Trophoblast cell (in vitro differentiated cells and primary cell): ENCODE measurements around the gene L3MBTL4.
A peak's percentile ranks its signal among the peaks of the same experiment; 100 is the strongest.

Experiments
- DNase-seq, 2 donors: peaks; one replicate each; pipeline ENCODE4 v3.0.0-alpha.2; 2016
- H2AFZ ChIP-seq: 2 replicates; pipeline ENCODE4 v1.6.1; 2013; ENCODE audit warnings: low read length, moderate library complexity, mild to moderate bottlenecking; ENCODE audit not compliant: insufficient read depth, poor library complexity
- H2AK5ac ChIP-seq: 2 replicates; pipeline ENCODE4 v1.6.1; 2013; ENCODE audit warnings: mild to moderate bottlenecking, low read length
- H2BK120ac ChIP-seq: 2 replicates; pipeline ENCODE4 v1.6.1; 2013; ENCODE audit warnings: low read length, mild to moderate bottlenecking, moderate library complexity; ENCODE audit not compliant: insufficient read depth, poor library complexity
- H2BK12ac ChIP-seq: 2 replicates; pipeline ENCODE4 v1.6.1; 2013; ENCODE audit warnings: mild to moderate bottlenecking, low read length, moderate library complexity
- H2BK5ac ChIP-seq: 2 replicates; pipeline ENCODE4 v1.6.1; 2013; ENCODE audit warnings: low read length, low read depth, moderate library complexity, mild to moderate bottlenecking; ENCODE audit not compliant: poor library complexity
- H3K14ac ChIP-seq: 2 replicates; pipeline ENCODE4 v1.6.1; 2013; ENCODE audit warnings: mild to moderate bottlenecking, low read length
- H3K18ac ChIP-seq: 2 replicates; pipeline ENCODE4 v1.6.1; 2013; ENCODE audit warnings: mild to moderate bottlenecking, low read length
- H3K23ac ChIP-seq: 2 replicates; pipeline ENCODE4 v1.6.1; 2013; ENCODE audit warnings: low read length
- H3K27ac ChIP-seq: 2 replicates; pipeline ENCODE4 v1.5.1; 2013; ENCODE audit warnings: low read depth, mild to moderate bottlenecking, inconsistent platforms, low read length, moderate library complexity
- H3K27me3 ChIP-seq: 2 replicates; pipeline ENCODE4 v1.6.1; 2013; ENCODE audit warnings: inconsistent platforms, mild to moderate bottlenecking, low read length, moderate library complexity; ENCODE audit not compliant: insufficient read depth
- H3K36me3 ChIP-seq, 2 experiments: 1 replicate in 1 of 2; 2 replicates in 1 of 2; pipeline ENCODE4 v1.6.1; 2013; ENCODE audit warnings: low read length in 2 of 2, mild to moderate bottlenecking in 2 of 2, moderate library complexity in 1 of 2; ENCODE audit not compliant: insufficient read depth in 2 of 2, control insufficient read depth in 1 of 2
- H3K4ac ChIP-seq: 2 replicates; pipeline ENCODE4 v1.6.1; 2013; ENCODE audit warnings: low read depth, mild to moderate bottlenecking, low read length, moderate library complexity
- H3K4me1 ChIP-seq, 2 experiments: 1 replicate in 1 of 2; 2 replicates in 1 of 2; pipeline ENCODE4 v1.6.1; 2013; ENCODE audit warnings: low read length in 2 of 2, mild to moderate bottlenecking in 2 of 2, moderate library complexity in 1 of 2; ENCODE audit not compliant: insufficient read depth in 2 of 2, control insufficient read depth in 1 of 2
- H3K4me2 ChIP-seq: 2 replicates; pipeline ENCODE4 v1.6.1; 2013; ENCODE audit warnings: inconsistent platforms, mild to moderate bottlenecking, low read length, moderate library complexity
- H3K4me3 ChIP-seq: 2 replicates; pipeline ENCODE4 v1.5.1; 2013; ENCODE audit warnings: mild to moderate bottlenecking, low read depth, low read length, inconsistent platforms
- H3K79me1 ChIP-seq: one replicate; pipeline ENCODE4 v1.6.1; 2013; ENCODE audit warnings: low read length
- H3K79me2 ChIP-seq: 2 replicates; pipeline ENCODE4 v1.6.1; 2013; ENCODE audit warnings: low read length, mild to moderate bottlenecking; ENCODE audit not compliant: control insufficient read depth, insufficient read depth, poor library complexity
- H3K9ac ChIP-seq: 2 replicates; pipeline ENCODE4 v1.6.1; 2013; ENCODE audit warnings: mild to moderate bottlenecking, low read length
- H3K9me3 ChIP-seq: 2 replicates; pipeline ENCODE4 v1.6.1; 2013; ENCODE audit warnings: low read depth, mild to moderate bottlenecking, control low read depth, inconsistent platforms, low read length; ENCODE audit not compliant: insufficient read depth
- H4K12ac ChIP-seq: 2 replicates; pipeline ENCODE4 v1.6.1; 2013; ENCODE audit warnings: low read depth, mild to moderate bottlenecking, low read length, moderate library complexity
- H4K8ac ChIP-seq: 2 replicates; pipeline ENCODE4 v1.6.1; 2013; ENCODE audit warnings: low read depth, mild to moderate bottlenecking, low read length, moderate library complexity
- H4K91ac ChIP-seq: one replicate; pipeline ENCODE4 v1.6.1; 2013; ENCODE audit warnings: low read depth, mild to moderate bottlenecking, low read length, moderate library complexity
- WGBS: extraction: QIAGEN DNeasy Blood & Tissue Kit; methylation state at CpG from one replicate; pipeline ENCODE4 v1.1.7; 2013; ENCODE audit warnings: missing lambda C conversion rate; ENCODE audit not compliant: insufficient read length, insufficient coverage; ENCODE audit errors: extremely low coverage; 5-methylcytosine and 5-hydroxymethylcytosine counted together

L3MBTL4 gene

GRCh38 chr18:6365385-6365784 is 49.3 kb downstream of the L3MBTL4 start:
- Histone ChIP-seq H3K4ac (no peak overlapping the region), H3K79me2 (no peaks in the 10 kb centered on the region), H3K23ac (no peak overlapping the region), H3K9ac (no peak overlapping the region), H3K79me1 (no peaks in the 10 kb centered on the region), H3K4me1 (peaks cover 0 to 2% of the 10 kb centered on the region in 2 experiments), H4K12ac (no peak overlapping the region), H3K27ac (no peak overlapping the region), H3K9me3 (no peaks in the 10 kb centered on the region), H4K8ac (no peak overlapping the region), H2AFZ (no peak overlapping the region), H3K14ac (no peak overlapping the region), H3K4me2 (no peak overlapping the region), H3K27me3 (no peaks in the 10 kb centered on the region), H2BK120ac (no peak overlapping the region), H4K91ac (no peak overlapping the region), H2AK5ac (no peak overlapping the region), H3K18ac (no peak overlapping the region), H2BK12ac (no peak overlapping the region), H3K4me3 (no peak overlapping the region), H2BK5ac (no peak overlapping the region), H3K36me3 (no peaks in the 10 kb centered on the region)
- DNase-seq, result no peak

- no peak overlapping the region for H4K12ac ChIP-seq
- H3K23ac ChIP-seq, result no peak overlapping the region
- H2AFZ ChIP-seq, result no peak overlapping the region
- no peaks in the 10 kb centered on the region for H3K79me2 ChIP-seq
- no peak overlapping the region for H2AK5ac ChIP-seq
- no peaks in the 10 kb centered on the region for H3K36me3 ChIP-seq
- DNase-seq, result no peak
- no peak overlapping the region for H3K4me3 ChIP-seq
- H3K18ac ChIP-seq, result no peak overlapping the region
- no peak overlapping the region for H4K8ac ChIP-seq
- no peak overlapping the region for H2BK120ac ChIP-seq
- no peak overlapping the region for H2BK12ac ChIP-seq
- H3K4me2 ChIP-seq, result no peak overlapping the region
- no peak overlapping the region for H3K27ac ChIP-seq
- no peaks in the 10 kb centered on the region for H3K27me3 ChIP-seq
- H3K9ac ChIP-seq, result no peak overlapping the region
- no peak overlapping the region for H2BK5ac ChIP-seq
- H3K14ac ChIP-seq, result no peak overlapping the region
- no peaks in the 10 kb centered on the region for H3K9me3 ChIP-seq
- H3K4me1 ChIP-seq, result peaks cover 0 to 2% of the 10 kb centered on the region in 2 experiments
- H3K79me1 ChIP-seq, result no peaks in the 10 kb centered on the region
- no peak overlapping the region for H3K4ac ChIP-seq
- H4K91ac ChIP-seq, result no peak overlapping the region
- no CpG with 5 or more reads among the region's 7 CpGs for WGBS
These were observed 51.5 kb downstream of the L3MBTL4 start for GRCh38 chr18:6363216-6363615.

GRCh38 chr18:6362559-6363129 is 52.1 kb downstream of the L3MBTL4 start:
- no peak overlapping the region for H3K4me3 ChIP-seq
- peak in 1 of 2 donors; percentile 26 for DNase-seq
- H3K9ac ChIP-seq, result no peak overlapping the region
- no peak overlapping the region for H3K4me2 ChIP-seq
- no peak overlapping the region for H4K12ac ChIP-seq
- H4K8ac ChIP-seq, result no peak overlapping the region
- H3K18ac ChIP-seq, result no peak overlapping the region
- peaks cover 0 to 2% of the 10 kb centered on the region in 2 experiments for H3K4me1 ChIP-seq
- no peak overlapping the region for H2BK5ac ChIP-seq
- no peak overlapping the region for H3K27ac ChIP-seq
- no peak overlapping the region for H3K4ac ChIP-seq
- H3K14ac ChIP-seq, result no peak overlapping the region
- no peaks in the 10 kb centered on the region for H3K27me3 ChIP-seq
- H2AFZ ChIP-seq, result no peak overlapping the region
- no peaks in the 10 kb centered on the region for H3K9me3 ChIP-seq
- no peak overlapping the region for H4K91ac ChIP-seq
- no peak overlapping the region for H2BK120ac ChIP-seq
- H3K23ac ChIP-seq, result no peak overlapping the region
- H3K79me2 ChIP-seq, result no peaks in the 10 kb centered on the region
- H2AK5ac ChIP-seq, result no peak overlapping the region
- WGBS, result no CpG with 5 or more reads among the region's 9 CpGs
- H3K36me3 ChIP-seq, result no peaks in the 10 kb centered on the region
- H3K79me1 ChIP-seq, result no peaks in the 10 kb centered on the region
- no peak overlapping the region for H2BK12ac ChIP-seq

GRCh38 chr18:6357668-6358067 is 57.0 kb downstream of the L3MBTL4 start:
- Histone ChIP-seq H3K4ac (no peak overlapping the region), H3K23ac (peak overlapping the region; percentile 49), H3K9ac (no peak overlapping the region), H2AFZ (no peak overlapping the region), H3K9me3 (no peaks in the 10 kb centered on the region), H4K12ac (no peak overlapping the region), H4K8ac (no peak overlapping the region), H3K79me2 (no peaks in the 10 kb centered on the region), H2BK12ac (no peak overlapping the region), H3K36me3 (no peaks in the 10 kb centered on the region), H2BK5ac (no peak overlapping the region), H3K27me3 (no peaks in the 10 kb centered on the region), H3K4me2 (no peak overlapping the region), H3K4me1 (no peaks in the 10 kb centered on the region), H3K79me1 (no peaks in the 10 kb centered on the region), H4K91ac (no peak overlapping the region), H3K27ac (no peak overlapping the region), H3K18ac (no peak overlapping the region), H3K4me3 (no peak overlapping the region), H2AK5ac (no peak overlapping the region), H2BK120ac (no peak overlapping the region), H3K14ac (no peak overlapping the region)
- no CpG with 5 or more reads among the region's 5 CpGs for WGBS
- DNase-seq, result no peak
